HCT116 (cell line): Measurements from ENCODE around the gene SYNJ2. TPM values are rescaled to one million over a fixed set of nuclear protein-coding genes. Genes with fewer than 3 reads are reported as not detected.

Source experiments
- ATAC-seq: fragments of 200-7000 bp; cut with Tn5 transposase; 2 replicates; pipeline ENCODE4 v1.9.1; 2020; ENCODE audit warnings: mild to moderate bottlenecking, moderate library complexity
- BruUV-seq: library from RNA; stranded (reverse); fragments of 400-500 nt; replicated peaks from 2 replicates; lab custom pipeline; 2021; lab: Mats Ljungman, UMichigan
- CTCF ChIA-PET: fragments of 300-600 bp; sonication (Branson Sonifier 250); formaldehyde crosslinking; loops from one replicate; lab custom pipeline; 2021; ENCODE audit warnings: antibody characterized with exemption; lab: Charles Lee
- POLR2A ChIA-PET: fragments of 300-600, 350-600 bp; sonication (Branson Sonifier 250); formaldehyde crosslinking; loops from one replicate; lab custom pipeline; 2021; ENCODE audit warnings: antibody characterized with exemption; lab: Charles Lee
- RAD21 ChIA-PET, 2 experiments: fragments of 300-600 bp; sonication (Branson Sonifier 250); formaldehyde crosslinking; loops; one replicate each; lab custom pipeline; 2023; ENCODE audit warnings: low total read pairs in 2 of 2; ENCODE audit not compliant: uncharacterized antibody in 2 of 2, unreplicated experiment in 2 of 2, low non-redundant PET in 1 of 2; lab: Charles Lee
- DNase-seq: peaks from one replicate; pipeline ENCODE4 v3.0.0-alpha.2; 2010; ENCODE audit warnings: low read depth, low spot score
- H2AFZ ChIP-seq: fragments of 200-600 bp; shearing (Covaris generic), sonication (generic); 2 replicates; pipeline ENCODE4 v1.6.1; 2017; ENCODE audit warnings: low read depth, mixed run types, mixed read lengths, antibody characterized with exemption, low read length; ENCODE audit not compliant: poor library complexity, severe bottlenecking
- H3K27ac ChIP-seq: 2 replicates; pipeline ENCODE4 v1.5.1; 2012; ENCODE audit warnings: low read depth, low read length
- H3K27me3 ChIP-seq: fragments of 200-600 bp; sonication (generic); 2 replicates; pipeline ENCODE4 v1.6.1; 2016; ENCODE audit warnings: mixed run types, low read length, mixed read lengths; ENCODE audit not compliant: insufficient read depth
- H3K36me3 ChIP-seq, 2 experiments: fragments of 200-500 bp in 1 of 2; fragments of 200-600 bp in 1 of 2; sonication (Bioruptor generic) in 1 of 2; sonication (generic) in 1 of 2; 2 replicates each; pipeline versions ENCODE4 v1.5.1 to v1.6.1; 2014 to 2016; ENCODE audit warnings: low read length in 2 of 2, inconsistent platforms in 1 of 2, mixed read lengths in 1 of 2, mixed run types in 1 of 2; ENCODE audit not compliant: insufficient read depth in 2 of 2, control insufficient read depth in 1 of 2
- H3K4me1 ChIP-seq, 2 experiments: fragments of 200-600 bp in 1 of 2; sonication (generic) in 1 of 2; 2 replicates each; pipeline versions ENCODE4 v1.5.1 to v1.6.1; 2012 to 2017; ENCODE audit warnings: low read length in 2 of 2, inconsistent platforms in 1 of 2, mild to moderate bottlenecking in 1 of 2, mixed read lengths in 1 of 2, mixed run types in 1 of 2, moderate library complexity in 1 of 2; ENCODE audit not compliant: insufficient read depth in 2 of 2, control insufficient read depth in 1 of 2
- H3K4me2 ChIP-seq: fragments of 200-600 bp; sonication (generic); 2 replicates; pipeline ENCODE4 v1.6.1; 2017; ENCODE audit warnings: mixed run types, low read length, mixed read lengths
- H3K4me3 ChIP-seq, 2 experiments: fragments of 200-600 bp in 1 of 2; sonication (generic) in 1 of 2; replicated peaks in 1 of 2; 2 replicates each; pipeline ENCODE4 v1.5.1; 2011 to 2016; ENCODE audit warnings: low read length in 2 of 2, control low read depth in 1 of 2, low read depth in 1 of 2, mild to moderate bottlenecking in 1 of 2, mixed read lengths in 1 of 2, mixed run types in 1 of 2
- H3K79me2 ChIP-seq: fragments of 200-600 bp; sonication (generic); 2 replicates; pipeline ENCODE4 v1.6.1; 2017; ENCODE audit warnings: mild to moderate bottlenecking, mixed run types, low read length, moderate library complexity, mixed read lengths; ENCODE audit not compliant: insufficient read depth
- H3K9ac ChIP-seq: fragments of 200-600 bp; sonication (generic); 2 replicates; pipeline ENCODE4 v1.6.1; 2016; ENCODE audit warnings: low read length, mixed read lengths
- H3K9me2 ChIP-seq: fragments of 200-600 bp; sonication (generic), shearing (Covaris generic); 2 replicates; pipeline ENCODE4 v1.6.1; 2017; ENCODE audit warnings: mixed run types, mild to moderate bottlenecking, moderate library complexity; ENCODE audit not compliant: insufficient read depth
- H3K9me3 ChIP-seq, 2 experiments: fragments of 200-500 bp in 1 of 2; fragments of 200-600 bp in 1 of 2; sonication (Bioruptor generic) in 1 of 2; sonication (generic) in 1 of 2; 2 replicates each; pipeline ENCODE4 v1.6.1; 2014 to 2017; ENCODE audit warnings: low read length in 2 of 2, mixed read lengths in 2 of 2, inconsistent platforms in 1 of 2, low read depth in 1 of 2, mild to moderate bottlenecking in 1 of 2, mixed run types in 1 of 2, moderate library complexity in 1 of 2; ENCODE audit not compliant: control insufficient read depth in 1 of 2, insufficient read depth in 1 of 2
- H4K20me1 ChIP-seq: fragments of 200-600 bp; sonication (generic), shearing (Covaris generic); 2 replicates; pipeline ENCODE4 v1.6.1; 2017; ENCODE audit warnings: mixed run types, mild to moderate bottlenecking, moderate library complexity; ENCODE audit not compliant: insufficient read depth
- CBX3 ChIP-seq: IDR thresholded peaks from 2 replicates; pipeline ENCODE4 v1.6.1; 2012; ENCODE audit warnings: low read depth
- CTCF ChIP-seq, 3 experiments: fragments of 200-600 bp in 1 of 3; sonication (generic) in 1 of 3; IDR thresholded peaks in 2 of 3; conservative IDR thresholded peaks in 1 of 3; 2 replicates each; pipeline ENCODE4 v1.5.1; 2012 to 2017; ENCODE audit warnings: low read depth in 2 of 3, low read length in 2 of 3, antibody characterized with exemption in 1 of 3, borderline replicate concordance in 1 of 3, control low read depth in 1 of 3, mild to moderate bottlenecking in 1 of 3, mixed read lengths in 1 of 3, mixed run types in 1 of 3, moderate library complexity in 1 of 3; ENCODE audit not compliant: insufficient read depth in 1 of 3
- EGR1 ChIP-seq: IDR thresholded peaks from 2 replicates; pipeline ENCODE4 v1.6.1; 2012; ENCODE audit warnings: low read depth
- ELF1 ChIP-seq: IDR thresholded peaks from 2 replicates; pipeline ENCODE4 v1.6.1; 2012; ENCODE audit warnings: low read depth, borderline replicate concordance
- EZH2 ChIP-seq: fragments of 200-600 bp; sonication (generic); IDR thresholded peaks from 2 replicates; pipeline ENCODE4 v1.6.1; 2017; ENCODE audit warnings: antibody characterized with exemption, mixed run types
- FOSL1 ChIP-seq: IDR thresholded peaks from 2 replicates; pipeline ENCODE4 v1.6.1; 2012; ENCODE audit warnings: low read depth
- JUND ChIP-seq: IDR thresholded peaks from 2 replicates; pipeline ENCODE4 v1.6.1; 2012
- MAX ChIP-seq: IDR thresholded peaks from 2 replicates; pipeline ENCODE4 v1.6.1; 2012
- POLR2A ChIP-seq: IDR thresholded peaks from 2 replicates; pipeline ENCODE4 v1.7.0; 2011; ENCODE audit warnings: borderline replicate concordance; ENCODE audit not compliant: insufficient read depth, insufficient read length; ENCODE audit errors: extremely low read depth
- RAD21 ChIP-seq: IDR thresholded peaks from 2 replicates; pipeline ENCODE4 v1.6.1; 2012; ENCODE audit warnings: low read depth, mild to moderate bottlenecking
- SP1 ChIP-seq: IDR thresholded peaks from 2 replicates; pipeline ENCODE4 v1.6.1; 2012; ENCODE audit warnings: low read depth
- SRF ChIP-seq: IDR thresholded peaks from 2 replicates; pipeline ENCODE4 v1.6.1; 2012; ENCODE audit warnings: low read depth
- TCF7L2 ChIP-seq: IDR thresholded peaks from 2 replicates; pipeline ENCODE4 v1.7.0; 2011; ENCODE audit warnings: borderline replicate concordance, inconsistent platforms; ENCODE audit not compliant: insufficient read depth, insufficient read length; ENCODE audit errors: extremely low read depth
- ZFX ChIP-seq: fragments of 450-650 bp; IDR thresholded peaks from 2 replicates; pipeline ENCODE4 v1.6.1; 2017
- ZNF274 ChIP-seq: fragments of 200-500 bp; sonication (Bioruptor generic); IDR thresholded peaks from 2 replicates; pipeline ENCODE4 v1.6.1; 2014; ENCODE audit warnings: mild to moderate bottlenecking, low read depth, low read length, inconsistent platforms
- intact Hi-C: fragments of 100-400 bp; cut with micrococcal nuclease; formaldehyde crosslinking; loops from 2 replicates; pipeline ENCODE4 v1.10.0; 2022
- total RNA-seq: library from RNA; stranded (reverse); gene quantifications from one replicate; pipeline ENCODE4 v1.2.1, GENCODE V29; 2021; ENCODE audit not compliant: unreplicated experiment
- TF ChIP-seq, protein P1 (sequence below): IDR thresholded peaks from 2 replicates; pipeline ENCODE4 v1.6.1; 2012

The SYNJ2 gene
- total RNA-seq, 1 experiment from 2014 or later, result 23.9 TPM

DNA sequence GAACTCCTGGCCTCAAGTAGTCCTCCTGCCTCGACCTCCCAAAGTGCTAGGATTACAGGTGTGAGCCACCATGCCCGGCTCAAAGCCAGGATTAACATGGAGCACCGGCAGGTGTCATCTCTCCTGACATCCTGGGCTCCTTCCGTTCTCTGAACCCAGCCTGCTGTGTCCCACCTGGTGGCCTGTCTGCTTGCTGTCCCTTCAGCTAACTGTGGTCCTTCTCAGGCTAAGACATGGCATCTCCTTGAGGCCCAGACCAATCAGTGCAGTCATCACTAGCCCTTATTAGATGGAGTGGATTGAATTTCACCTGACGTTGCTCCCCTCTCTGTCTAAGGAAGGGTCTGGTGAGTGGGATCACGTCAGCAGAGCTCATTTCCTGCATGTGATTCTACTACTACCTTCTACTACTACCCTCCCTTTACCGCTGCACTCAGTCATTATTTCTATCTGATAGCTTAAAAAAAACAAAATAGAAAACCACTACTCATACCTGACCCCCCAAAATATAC lies 28.0 kb upstream of the SYNJ2 start (continued):
- TF ChIP-seq, protein P1, sequence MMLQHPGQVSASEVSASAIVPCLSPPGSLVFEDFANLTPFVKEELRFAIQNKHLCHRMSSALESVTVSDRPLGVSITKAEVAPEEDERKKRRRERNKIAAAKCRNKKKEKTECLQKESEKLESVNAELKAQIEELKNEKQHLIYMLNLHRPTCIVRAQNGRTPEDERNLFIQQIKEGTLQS, result no peak
- TF ChIP-seq JUND, result no peak
- TF ChIP-seq POLR2A, result no peak
- no peak for TF ChIP-seq RAD21
- TF ChIP-seq ELF1, result no peak
- no peak for TF ChIP-seq CBX3
- no peak for TF ChIP-seq EZH2
- TF ChIP-seq ZNF274, result no peak

- H2AFZ ChIP-seq, result peak overlapping the region; percentile 94
- H3K4me3 ChIP-seq, result peak overlapping the region; percentile 17 to 42
- no TSS peak for BruUV-seq
- H3K9ac ChIP-seq, result peak overlapping the region; percentile 18; the same call in 1 of the 2 replicates
- ChIA-PET CTCF (no interaction called here), RAD21 (no interaction called here), POLR2A (no interaction called here)
- H3K27me3 ChIP-seq, result no peaks in the 10 kb centered on the region
- intact Hi-C loops, result loop anchor here (10.0 kb wide), 1 partner anchor 290 kb away; no protein-coding TSS in a partner anchor
- H3K9me2 ChIP-seq, result no peaks in the 10 kb centered on the region
- H3K27ac ChIP-seq, result no peak overlapping the region
- ATAC-seq, result peak; percentile 85
- H3K9me3 ChIP-seq, result peaks cover 4% of the 10 kb centered on the region in 2 experiments; a peak in 3 of 4 replicates
- H3K79me2 ChIP-seq, result no peaks in the 10 kb centered on the region
- H3K4me2 ChIP-seq, result peak overlapping the region; percentile 78
- TF ChIP-seq ELF1, result no peak
- no peak for TF ChIP-seq ZFX
- TF ChIP-seq MAX, result no peak
- TF ChIP-seq RAD21, result peak; percentile 73
- TF ChIP-seq CBX3, result 0 out of 2 replicates have a peak, but pooled peaks have one; percentile 13
- no peak; the same call in 1 of the 2 replicates for TF ChIP-seq SP1
- no peak for TF ChIP-seq EGR1
- no peak for TF ChIP-seq FOSL1
- TF ChIP-seq SRF, result no peak
- TF ChIP-seq TCF7L2, result no peak
- peak in 2 of 3 experiments; percentile 22 to 48; a peak in 1 of 6 replicates for TF ChIP-seq CTCF (IDR thresholded peaks at IDR 0.05 in 2 of 3, conservative IDR thresholded peaks at IDR 0.05 in 1 of 3; ENCODE audit: borderline replicate concordance in 1 of 3, insufficient read depth in 1 of 3, low read depth in 2 of 3, low read length in 2 of 3)
- no peak for DNase-seq
- no peaks in the 10 kb centered on the region for H4K20me1 ChIP-seq
- peaks cover 12 to 30% of the 10 kb centered on the region in 2 experiments; a peak in 3 of 4 replicates for H3K4me1 ChIP-seq
- H3K36me3 ChIP-seq, result no peaks in the 10 kb centered on the region
Measured at GRCh38 chr6:157954150-157955117, 27.2 kb upstream of the SYNJ2 start.
